HepG2 (cell line): ENCODE results near the gene CGREF1. TPM values are rescaled to one million over a fixed set of nuclear protein-coding genes. Genes with fewer than 3 reads are reported as not detected.

Source experiments
- ATAC-seq: fragments of 200-7000 bp; cut with Tn5 transposase; 3 replicates; pipeline ENCODE4 v1.9.1; 2020; ENCODE audit warnings: mild to moderate bottlenecking, moderate library complexity
- BruUV-seq: library from RNA; stranded (reverse); fragments of 400-500 nt; replicated peaks from 2 replicates; lab custom pipeline; 2021; lab: Mats Ljungman, UMichigan
- CTCF ChIA-PET: fragments of 300-600 bp; formaldehyde crosslinking; extraction: SDS; loops from one replicate; lab custom pipeline; 2021; ENCODE audit warnings: low total read pairs, inconsistent platforms, low intra/inter-chr PET ratio; lab: Yijun Ruan, JAX
- POLR2A ChIA-PET: fragments of 350-600 bp; sonication (Branson Sonifier 250); formaldehyde crosslinking; loops from one replicate; lab custom pipeline; 2020; ENCODE audit warnings: antibody characterized with exemption, inconsistent platforms; lab: Yijun Ruan, JAX
- DNase-seq: peaks from one replicate; pipeline ENCODE4 v3.0.0-alpha.2; 2015; ENCODE audit warnings: low spot score
- FAIRE-seq: peaks from 3 replicates; lab custom pipeline; 2011; peaks lifted over from hg19 to GRCh38; lab: Jason Lieb, UNC
- H2AFZ ChIP-seq: one replicate; pipeline ENCODE4 v1.6.1; 2011; ENCODE audit warnings: low read length, inconsistent platforms
- H3K27ac ChIP-seq: fragments of 300-600 bp; 3 replicates; pipeline ENCODE4 v1.8.0; 2011; ENCODE audit warnings: mixed run types, mild to moderate bottlenecking, mixed read lengths, low read length, inconsistent platforms; ENCODE audit not compliant: insufficient read depth; ENCODE audit errors: extremely low read length
- H3K27me3 ChIP-seq, 2 experiments: fragments of 200-600 bp in 1 of 2; 2 replicates in 1 of 2; 3 replicates in 1 of 2; pipeline versions ENCODE4 v1.6.0 to v1.8.0; 2011; ENCODE audit warnings: low read length in 2 of 2, mild to moderate bottlenecking in 2 of 2, moderate library complexity in 2 of 2, inconsistent platforms in 1 of 2; ENCODE audit not compliant: insufficient read depth in 2 of 2, control insufficient read depth in 1 of 2
- H3K36me3 ChIP-seq, 2 experiments: fragments of 200-600 bp in 1 of 2; replicated peaks in 1 of 2; 2 replicates in 1 of 2; 3 replicates in 1 of 2; pipeline versions ENCODE4 v1.5.1 to v1.8.0; 2011; ENCODE audit warnings: low read length in 2 of 2, inconsistent platforms in 1 of 2; ENCODE audit not compliant: insufficient read depth in 2 of 2, control insufficient read depth in 1 of 2
- H3K4me1 ChIP-seq: 2 replicates; pipeline ENCODE4 v1.5.1; 2012; ENCODE audit warnings: low read length, inconsistent platforms; ENCODE audit not compliant: insufficient read depth
- H3K4me2 ChIP-seq: 2 replicates; pipeline ENCODE4 v1.6.0; 2011; ENCODE audit warnings: low read depth, low read length, inconsistent platforms
- H3K4me3 ChIP-seq, 3 experiments: fragments of 200-600 bp in 1 of 3; sonication (generic), shearing (Covaris generic) in 1 of 3; replicated peaks in 1 of 3; 2 replicates each; pipeline ENCODE4 v1.5.1; 2011 to 2016; ENCODE audit warnings: low read length in 3 of 3, inconsistent platforms in 2 of 3, low read depth in 2 of 3, mild to moderate bottlenecking in 2 of 3, control low read depth in 1 of 3, mixed read lengths in 1 of 3; ENCODE audit not compliant: insufficient read depth in 1 of 3
- H3K79me2 ChIP-seq: one replicate; pipeline ENCODE4 v1.6.1; 2011; ENCODE audit warnings: low read length, inconsistent platforms; ENCODE audit not compliant: insufficient read depth
- H3K9ac ChIP-seq: 2 replicates; pipeline ENCODE4 v1.6.0; 2011; ENCODE audit warnings: mild to moderate bottlenecking, low read depth, low read length, inconsistent platforms; ENCODE audit not compliant: insufficient read depth
- H3K9me3 ChIP-seq: 2 replicates; pipeline ENCODE4 v1.5.1; 2012; ENCODE audit warnings: mild to moderate bottlenecking, low read length
- H4K20me1 ChIP-seq: 2 replicates; pipeline ENCODE4 v1.6.0; 2011; ENCODE audit warnings: inconsistent platforms, mild to moderate bottlenecking, low read length, moderate library complexity; ENCODE audit not compliant: insufficient read depth
- AKAP8 ChIP-seq: sonication (generic); formaldehyde crosslinking; IDR thresholded peaks from 2 replicates; pipeline ENCODE4 v1.5.1; 2020; ENCODE audit warnings: mild to moderate bottlenecking, missing genetic modification reagents
- E2F1 ChIP-seq: sonication (generic); formaldehyde crosslinking; IDR thresholded peaks from 2 replicates; pipeline ENCODE4 v1.5.0; 2020; ENCODE audit warnings: missing genetic modification reagents
- KDM2A ChIP-seq: sonication (generic); formaldehyde crosslinking; IDR thresholded peaks from 2 replicates; pipeline ENCODE4 v1.4.0; 2020; ENCODE audit warnings: low read depth, missing genetic modification reagents, borderline replicate concordance
- KLF6 ChIP-seq: IDR thresholded peaks from 2 replicates; pipeline ENCODE4 v1.8.0; 2016; ENCODE audit warnings: missing biosample characterization, missing genetic modification reagents
- MTERF4 ChIP-seq: sonication (generic); formaldehyde crosslinking; IDR thresholded peaks from 2 replicates; pipeline ENCODE4 v1.8.0; 2023; ENCODE audit warnings: mild to moderate bottlenecking, missing genetic modification reagents
- POLR2A ChIP-seq, 2 experiments: IDR thresholded peaks; 2 replicates each; pipeline ENCODE4 v1.6.1; 2011; ENCODE audit warnings: low read depth in 2 of 2, low read length in 2 of 2, mild to moderate bottlenecking in 1 of 2, moderate library complexity in 1 of 2; ENCODE audit not compliant: insufficient read depth in 1 of 2
- SSRP1 ChIP-seq: IDR thresholded peaks from 2 replicates; pipeline ENCODE4 v1.6.1; 2016; ENCODE audit warnings: control low read depth
- TARDBP ChIP-seq: sonication (generic); formaldehyde crosslinking; IDR thresholded peaks from 2 replicates; pipeline ENCODE4 v1.8.0; 2022; ENCODE audit warnings: mild to moderate bottlenecking, missing genetic modification reagents
- ZBTB3 ChIP-seq: sonication (generic); formaldehyde crosslinking; IDR thresholded peaks from 2 replicates; pipeline ENCODE4 v1.4.0; 2020; ENCODE audit warnings: low read depth, mild to moderate bottlenecking, moderate library complexity, missing genetic modification reagents, borderline replicate concordance
- ZNF687 ChIP-seq: sonication (generic); formaldehyde crosslinking; IDR thresholded peaks from 2 replicates; pipeline ENCODE4 v1.5.1; 2020; ENCODE audit warnings: mild to moderate bottlenecking, missing genetic modification reagents, moderate library complexity
- ZNF703 ChIP-seq: sonication (generic); formaldehyde crosslinking; IDR thresholded peaks from 2 replicates; pipeline ENCODE4 v1.5.1; 2020; ENCODE audit warnings: missing genetic modification reagents, mild to moderate bottlenecking, moderate library complexity, borderline replicate concordance
- ZNF788 ChIP-seq: sonication (generic); formaldehyde crosslinking; IDR thresholded peaks from 2 replicates; pipeline ENCODE4 v1.5.0; 2020; ENCODE audit warnings: mild to moderate bottlenecking, missing genetic modification reagents, borderline replicate concordance
- ZNF878 ChIP-seq: sonication (generic); formaldehyde crosslinking; IDR thresholded peaks from 2 replicates; pipeline ENCODE4 v1.8.1; 2023; ENCODE audit warnings: mild to moderate bottlenecking, missing genetic modification reagents, moderate library complexity
- ZZZ3 ChIP-seq: sonication (generic); formaldehyde crosslinking; IDR thresholded peaks from 2 replicates; pipeline ENCODE4 v1.4.0; 2020; ENCODE audit warnings: missing genetic modification reagents, mild to moderate bottlenecking, borderline replicate concordance
- WGBS: methylation state at CpG from one replicate; pipeline ENCODE4 v1.1.6; 2017; ENCODE audit warnings: low lambda C conversion rate; 5-methylcytosine and 5-hydroxymethylcytosine counted together
- in situ Hi-C: cut with HindIII; loops from 2 replicates; pipeline ENCODE4 v1.10.0; 2017; ENCODE audit warnings: low pct_unique_long_range_greater_than_20kb; ENCODE audit not compliant: extremely low pct_ligation_motif_present
- intact Hi-C: fragments of 100-400 bp; cut with micrococcal nuclease; formaldehyde crosslinking; loops from one replicate; pipeline ENCODE4 v1.10.0; 2022; ENCODE audit not compliant: unreplicated experiment
- polyA plus RNA-seq, 8 experiments: library from polyadenylated mRNA; depleted of rRNA in 3 of 8; stranded (reverse) in 7 of 8; unstranded in 1 of 8; fragments of >200 nt; fragmentation: Illumina TruSeq in 4 of 8; extraction: Trizol in 4 of 8; gene quantifications; 2 replicates each; pipeline versions ENCODE4 v1.2.1 to v1.2.3, GENCODE V29; 2011 to 2016; ENCODE audit warnings: low read depth in 4 of 8, missing spikeins in 1 of 8, mixed read lengths in 1 of 8; ENCODE audit not compliant: insufficient read depth in 1 of 8
- total RNA-seq, 5 experiments: library from RNA; depleted of rRNA; stranded (reverse); fragments of >200 nt; fragmentation: Illumina TruSeq; extraction: Trizol; gene quantifications; 2 replicates each; pipeline ENCODE4 v1.2.3, GENCODE V29; 2016; ENCODE audit warnings: low read depth in 1 of 5

CGREF1 gene
- total and polyA plus RNA-seq, 2 of the 13 experiments (the other 11 are each of a cell fraction or from before 2014, with no cell fraction given) = 13.9 to 23.4 TPM

- TF ChIP-seq E2F1 (CRISPR knock-in tag) (no peak), ZNF788 (CRISPR knock-in tag) (no peak)
Observed at GRCh38 chr2:27128668-27129571, 10.0 kb upstream of the CGREF1 start (continued).

- ChIA-PET CTCF (no interaction called here), POLR2A (interaction anchor here (1.3 kb wide), 1 partner anchor 67 kb away, joined by 3 read pairs; no protein-coding TSS in a partner anchor)
- no peaks in the 10 kb centered on the region for H4K20me1 ChIP-seq
- ATAC-seq (no peak), FAIRE-seq (no peak), DNase-seq (no peak)
- BruUV-seq = no TSS peak
- WGBS = 95% methylated on average over 8 of the region's 9 CpGs
- no peak overlapping the region for H2AFZ ChIP-seq
- no peaks in the 10 kb centered on the region for H3K9me3 ChIP-seq
- peaks cover 0 to 8% of the 10 kb centered on the region in 2 experiments; a peak in 2 of 5 replicates for H3K27me3 ChIP-seq
- intact Hi-C loops = no loop called here
- peaks cover 8% of the 10 kb centered on the region for H3K79me2 ChIP-seq
- H3K36me3 ChIP-seq = peaks cover 20 to 30% of the 10 kb centered on the region in 2 experiments
- in situ Hi-C loops = no loop called here
- H3K4me3 ChIP-seq = no peak overlapping the region
- peaks cover 54% of the 10 kb centered on the region for H3K4me1 ChIP-seq
- no peak overlapping the region for H3K27ac ChIP-seq
- no peak overlapping the region for H3K4me2 ChIP-seq
- H3K9ac ChIP-seq = no peak overlapping the region
- 0 out of 2 replicates have a peak, but pooled peaks have one; percentile 35 for TF ChIP-seq ZZZ3 (CRISPR knock-in tag)
- no peak for TF ChIP-seq KLF6 (CRISPR knock-in tag)
- peak in 1 of 2 experiments; percentile 38; a peak in 2 of 4 replicates for TF ChIP-seq POLR2A (IDR thresholded peaks at IDR 0.05; ENCODE audit: insufficient read depth in 1 of 2, low read depth in 2 of 2, low read length in 2 of 2)
- no peak for TF ChIP-seq ZBTB3 (CRISPR knock-in tag)
- TF ChIP-seq AKAP8 (CRISPR knock-in tag) = peak; percentile 16; the same call in 1 of the 2 replicates
- no peak for TF ChIP-seq ZNF878 (CRISPR knock-in tag)
- TF ChIP-seq ZNF703 (CRISPR knock-in tag) = no peak
- peak; percentile 38; the same call in 1 of the 2 replicates for TF ChIP-seq MTERF4 (CRISPR knock-in tag)
- 0 out of 2 replicates have a peak, but pooled peaks have one; percentile 58 for TF ChIP-seq SSRP1
- TF ChIP-seq TARDBP (CRISPR knock-in tag) = no peak
- TF ChIP-seq ZNF687 (CRISPR knock-in tag) = peak; percentile 29; the same call in 1 of the 2 replicates
- TF ChIP-seq KDM2A (CRISPR knock-in tag) = peak; percentile 42
Observed at GRCh38 chr2:27127883-27128667, 9.1 kb upstream of the CGREF1 start.
